GM12878 (cell line): ENCODE results near the gene CNKSR3. TPM values are rescaled to one million over a fixed set of nuclear protein-coding genes. Genes with fewer than 3 reads are reported as not detected.

Experiments used
- ATAC-seq: fragments of 200-7000 bp; cut with Tn5 transposase; 3 replicates; pipeline ENCODE4 v1.9.1; 2020; ENCODE audit warnings: mild to moderate bottlenecking, moderate library complexity
- BruUV-seq: library from RNA; stranded (reverse); fragments of 400-500 nt; replicated peaks from 2 replicates; lab custom pipeline; 2021; lab: Mats Ljungman, UMichigan
- CTCF ChIA-PET: fragments of 300-600 bp; sonication (Branson Sonifier 250); formaldehyde crosslinking; extraction: SDS; loops from one replicate; lab custom pipeline; 2021; ENCODE audit warnings: inconsistent platforms; lab: Yijun Ruan, JAX
- POLR2A ChIA-PET: fragments of 350-600 bp; formaldehyde crosslinking; extraction: SDS; loops from one replicate; lab custom pipeline; 2021; ENCODE audit warnings: inconsistent platforms; lab: Charles Lee
- RAD21 ChIA-PET: fragments of 300-600 bp; sonication (Branson Sonifier 250); formaldehyde crosslinking; loops from one replicate; lab custom pipeline; 2023; ENCODE audit warnings: antibody characterized with exemption; ENCODE audit not compliant: unreplicated experiment; lab: Charles Lee
- SMC1A ChIA-PET: fragments of 300-600 bp; sonication (Branson Sonifier 250); formaldehyde crosslinking; loops from one replicate; lab custom pipeline; 2023; ENCODE audit not compliant: unreplicated experiment, uncharacterized antibody; lab: Charles Lee
- DNase-seq: peaks from one replicate; pipeline ENCODE4 v3.0.0-alpha.2; 2011; ENCODE audit warnings: low read depth, low spot score
- FAIRE-seq: peaks from 3 replicates; lab custom pipeline; 2011; peaks lifted over from hg19 to GRCh38; lab: Jason Lieb, UNC
- H2AFZ ChIP-seq: 2 replicates; pipeline ENCODE4 v1.6.0; 2011; ENCODE audit warnings: low read depth, low read length, control low read depth; ENCODE audit not compliant: control insufficient read depth
- H3K27ac ChIP-seq: 2 replicates; pipeline ENCODE4 v1.5.1; 2011; ENCODE audit warnings: control low read depth; ENCODE audit not compliant: control insufficient read depth, insufficient read depth
- H3K27me3 ChIP-seq, 2 experiments: replicated peaks in 1 of 2; 2 replicates each; pipeline versions ENCODE4 v1.6.0 to v1.6.1; 2011; ENCODE audit warnings: low read length in 1 of 2; ENCODE audit not compliant: control insufficient read depth in 2 of 2, insufficient read depth in 2 of 2
- H3K36me3 ChIP-seq, 2 experiments: 2 replicates each; pipeline ENCODE4 v1.5.1; 2011; ENCODE audit warnings: low read length in 1 of 2; ENCODE audit not compliant: control insufficient read depth in 2 of 2, insufficient read depth in 2 of 2
- H3K4me1 ChIP-seq: 2 replicates; pipeline ENCODE4 v1.6.1; 2011; ENCODE audit warnings: mild to moderate bottlenecking, low read length, moderate library complexity, mixed read lengths; ENCODE audit not compliant: control insufficient read depth, insufficient read depth
- H3K4me2 ChIP-seq: 2 replicates; pipeline ENCODE4 v1.6.0; 2011; ENCODE audit warnings: control low read depth; ENCODE audit not compliant: control insufficient read depth, insufficient read depth
- H3K4me3 ChIP-seq: fragments of 200-600 bp; sonication (generic); 2 replicates; pipeline ENCODE4 v1.5.1; 2016
- H3K79me2 ChIP-seq: 2 replicates; pipeline ENCODE4 v1.6.0; 2011; ENCODE audit warnings: low read length; ENCODE audit not compliant: control insufficient read depth, insufficient read depth
- H3K9ac ChIP-seq: 2 replicates; pipeline ENCODE4 v1.8.0; 2011; ENCODE audit warnings: low read length, control low read depth, mixed read lengths; ENCODE audit not compliant: control insufficient read depth, insufficient read depth
- H3K9me3 ChIP-seq: replicated peaks from 3 replicates; pipeline ENCODE4 v1.5.1; 2011; ENCODE audit warnings: mild to moderate bottlenecking, low read length; ENCODE audit not compliant: control insufficient read depth, insufficient read depth
- H4K20me1 ChIP-seq: 2 replicates; pipeline ENCODE4 v1.6.0; 2011; ENCODE audit not compliant: control insufficient read depth, insufficient read depth
- ASH2L ChIP-seq: fragments of 300-600, 200-600 bp; sonication (generic); IDR thresholded peaks from 2 replicates; pipeline ENCODE4 v1.6.1; 2017; ENCODE audit warnings: low read depth, mild to moderate bottlenecking, borderline replicate concordance
- CBX5 ChIP-seq: sonication (generic); IDR thresholded peaks from 2 replicates; pipeline ENCODE4 v1.6.1; 2016; ENCODE audit warnings: low read depth, moderate library complexity, mild to moderate bottlenecking, inconsistent platforms
- MTA3 ChIP-seq: IDR thresholded peaks from 2 replicates; pipeline ENCODE4 v1.6.1; 2012; ENCODE audit warnings: low read length, inconsistent platforms, borderline replicate concordance
- MYB ChIP-seq: fragments of 150-350 bp; IDR thresholded peaks from 2 replicates; pipeline ENCODE4 v1.6.1; 2014; ENCODE audit warnings: mild to moderate bottlenecking, low read depth, low read length, borderline replicate concordance
- PAX8 ChIP-seq: fragments of 450-650 bp; IDR thresholded peaks from 2 replicates; pipeline ENCODE4 v1.6.1; 2017; ENCODE audit warnings: mild to moderate bottlenecking, moderate library complexity
- PML ChIP-seq: IDR thresholded peaks from 2 replicates; pipeline ENCODE4 v1.6.1; 2012; ENCODE audit warnings: low read length, inconsistent platforms
- POLR2AphosphoS5 ChIP-seq: IDR thresholded peaks from 2 replicates; pipeline ENCODE4 v1.6.1; 2011; ENCODE audit warnings: mild to moderate bottlenecking, low read length, inconsistent platforms
- ZNF217 ChIP-seq: fragments of 450-650 bp; IDR thresholded peaks from 2 replicates; pipeline ENCODE4 v1.6.1; 2017; ENCODE audit warnings: antibody characterized with exemption, mild to moderate bottlenecking
- ZSCAN29 ChIP-seq: fragments of 450-650 bp; IDR thresholded peaks from 2 replicates; pipeline ENCODE4 v1.6.1; 2017; ENCODE audit warnings: mild to moderate bottlenecking, moderate library complexity
- WGBS: methylation state at CpG from one replicate; pipeline ENCODE4 v1.1.6; 2016; ENCODE audit warnings: low lambda C conversion rate; ENCODE audit not compliant: insufficient replicate concordance, insufficient coverage; ENCODE audit errors: missing lambda C conversion rate; 5-methylcytosine and 5-hydroxymethylcytosine counted together
- in situ Hi-C: fragments of 300-500 bp; cut with MboI; formaldehyde crosslinking; loops from 9 replicates; pipeline ENCODE4 v1.14.3; 2018; ENCODE audit warnings: mixed read lengths
- intact Hi-C: fragments of 100-400 bp; cut with micrococcal nuclease; formaldehyde crosslinking; loops from one replicate; pipeline ENCODE4 v1.14.2; 2022; ENCODE audit not compliant: unreplicated experiment
- polyA plus RNA-seq, 11 experiments: library from polyadenylated mRNA; depleted of rRNA in 4 of 11; unstranded in 6 of 11; stranded (reverse) in 5 of 11; fragments of >200 nt; fragmentation: Nextera tagmentation in 4 of 11; fragmentation: Illumina TruSeq in 1 of 11; extraction: Ambion mirVana in 4 of 11; extraction: Trizol in 1 of 11; gene quantifications; 1 replicate in 1 of 11; 2 replicates in 10 of 11; pipeline versions ENCODE4 v1.2.1 to v1.2.3, GENCODE V29; 2011 to 2016; ENCODE audit warnings: inconsistent platforms in 2 of 11, missing spikeins in 2 of 11, low read depth in 1 of 11
- total RNA-seq, 4 experiments: library from RNA; depleted of rRNA in 3 of 4; stranded (reverse); fragments of >200 nt in 3 of 4; fragmentation: Illumina TruSeq in 1 of 4; extraction: Trizol in 1 of 4; gene quantifications; 2 replicates each; pipeline versions ENCODE4 v1.2.1 to v1.2.3, GENCODE V29; 2013 to 2021
- TF ChIP-seq, protein P1 (sequence below): IDR thresholded peaks from 2 replicates; pipeline ENCODE4 v1.6.1; 2012; ENCODE audit warnings: low read depth, low read length, improper control_type of control experiment
- TF ChIP-seq, protein P2 (sequence below): fragments of 450-650 bp; IDR thresholded peaks from 2 replicates; pipeline ENCODE4 v1.6.1; 2014; ENCODE audit warnings: mild to moderate bottlenecking
- TF ChIP-seq, protein P3 (sequence below): fragments of 450-650 bp; IDR thresholded peaks from 2 replicates; pipeline ENCODE4 v1.6.1; 2016; ENCODE audit warnings: mild to moderate bottlenecking, moderate library complexity, borderline replicate concordance
- TF ChIP-seq, protein P4 (sequence below), 3 experiments: IDR thresholded peaks in 2 of 3; conservative IDR thresholded peaks in 1 of 3; 2 replicates each; pipeline ENCODE4 v1.5.1; 2011; ENCODE audit warnings: low read depth in 3 of 3, low read length in 3 of 3, mild to moderate bottlenecking in 3 of 3, control low read depth in 2 of 3, moderate library complexity in 2 of 3, inconsistent platforms in 1 of 3, mixed read lengths in 1 of 3; ENCODE audit not compliant: control insufficient read depth in 2 of 3, insufficient read depth in 1 of 3; ENCODE audit errors: extremely low read depth in 1 of 3

Gene CNKSR3
- total and polyA plus RNA-seq, 10 of the 15 experiments (the other 5 are each of a cell fraction or from before 2014, with no cell fraction given) = under 0.01 to 0.48 (median 0.12) TPM; not detected in 2

DNA sequence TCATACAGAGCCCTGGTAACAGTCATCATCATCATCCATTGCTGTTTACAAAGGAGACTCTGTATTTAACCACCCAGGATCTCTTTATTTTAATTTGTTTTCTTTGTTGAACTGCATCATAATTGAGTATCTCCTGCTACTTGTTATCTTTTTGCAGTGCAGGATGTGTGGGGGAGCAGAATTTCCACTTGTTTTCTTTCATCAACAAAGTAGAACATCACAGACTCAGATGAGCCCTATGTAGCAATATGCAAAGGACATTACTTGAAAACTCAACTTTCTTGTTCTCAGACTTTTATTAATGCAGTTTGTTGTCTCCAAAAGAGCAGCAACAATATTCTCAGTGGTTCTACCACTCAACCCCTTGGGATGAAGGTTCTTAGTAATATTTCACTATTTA, 115.2 kb downstream of the CNKSR3 start (continued):
- no peak for TF ChIP-seq ZSCAN29
- TF ChIP-seq PML = no peak
- TF ChIP-seq, protein P1, sequence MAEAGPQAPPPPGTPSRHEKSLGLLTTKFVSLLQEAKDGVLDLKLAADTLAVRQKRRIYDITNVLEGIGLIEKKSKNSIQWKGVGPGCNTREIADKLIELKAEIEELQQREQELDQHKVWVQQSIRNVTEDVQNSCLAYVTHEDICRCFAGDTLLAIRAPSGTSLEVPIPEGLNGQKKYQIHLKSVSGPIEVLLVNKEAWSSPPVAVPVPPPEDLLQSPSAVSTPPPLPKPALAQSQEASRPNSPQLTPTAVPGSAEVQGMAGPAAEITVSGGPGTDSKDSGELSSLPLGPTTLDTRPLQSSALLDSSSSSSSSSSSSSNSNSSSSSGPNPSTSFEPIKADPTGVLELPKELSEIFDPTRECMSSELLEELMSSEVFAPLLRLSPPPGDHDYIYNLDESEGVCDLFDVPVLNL = no peak
- no peak for TF ChIP-seq POLR2AphosphoS5
- no peak for TF ChIP-seq CBX5
- TF ChIP-seq MYB = no peak
- no peak for TF ChIP-seq PAX8
- no peak for TF ChIP-seq ASH2L

DNA sequence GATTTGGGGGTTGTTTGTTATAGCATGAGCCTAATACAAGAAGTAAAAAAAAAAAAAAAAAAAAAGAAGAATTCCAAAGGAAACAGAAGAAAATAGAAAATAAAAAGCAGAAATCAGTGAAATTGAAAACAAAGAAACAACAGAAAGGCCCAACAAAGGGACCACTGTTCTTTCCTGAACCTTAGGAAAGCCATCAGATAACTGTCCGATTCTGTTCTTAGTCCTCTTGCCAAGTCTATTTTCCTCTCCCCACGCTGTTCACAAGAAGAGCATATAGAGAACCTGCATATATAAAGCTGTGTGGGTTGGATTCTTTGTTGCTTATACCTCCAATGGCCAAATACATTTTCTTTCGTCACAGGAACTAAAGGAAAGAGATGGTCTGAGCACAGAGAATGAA, 115.9 kb downstream of the CNKSR3 start:
- Histone ChIP-seq H3K9ac (no peak overlapping the region), H3K4me1 (no peaks in the 10 kb centered on the region), H3K79me2 (no peaks in the 10 kb centered on the region), H3K27me3 (peaks cover 0 to 2% of the 10 kb centered on the region in 2 experiments; a peak in 1 of 4 replicates), H3K36me3 (no peaks in the 10 kb centered on the region), H3K27ac (no peak overlapping the region), H2AFZ (no peak overlapping the region), H4K20me1 (no peaks in the 10 kb centered on the region), H3K9me3 (no peaks in the 10 kb centered on the region), H3K4me3 (no peak overlapping the region), H3K4me2 (no peak overlapping the region)
- in situ Hi-C loops = no loop called here
- ChIA-PET RAD21 (no interaction called here), POLR2A (no interaction called here), SMC1A (interaction anchor here (0.6 to 1.3 kb wide), 2 partner anchors 32 to 51 kb away, joined by 3 read pairs; no protein-coding TSS in a partner anchor), CTCF (no interaction called here)
- ATAC-seq (no peak), FAIRE-seq (no peak), DNase-seq (no peak)
- intact Hi-C loops = no loop called here
- WGBS = 16% methylated on average over 3 of the region's 3 CpGs
- BruUV-seq = no TSS peak
- TF ChIP-seq, protein P2, sequence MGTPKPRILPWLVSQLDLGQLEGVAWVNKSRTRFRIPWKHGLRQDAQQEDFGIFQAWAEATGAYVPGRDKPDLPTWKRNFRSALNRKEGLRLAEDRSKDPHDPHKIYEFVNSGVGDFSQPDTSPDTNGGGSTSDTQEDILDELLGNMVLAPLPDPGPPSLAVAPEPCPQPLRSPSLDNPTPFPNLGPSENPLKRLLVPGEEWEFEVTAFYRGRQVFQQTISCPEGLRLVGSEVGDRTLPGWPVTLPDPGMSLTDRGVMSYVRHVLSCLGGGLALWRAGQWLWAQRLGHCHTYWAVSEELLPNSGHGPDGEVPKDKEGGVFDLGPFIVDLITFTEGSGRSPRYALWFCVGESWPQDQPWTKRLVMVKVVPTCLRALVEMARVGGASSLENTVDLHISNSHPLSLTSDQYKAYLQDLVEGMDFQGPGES = no peak
- TF ChIP-seq ZNF217 = no peak
- TF ChIP-seq, protein P3, sequence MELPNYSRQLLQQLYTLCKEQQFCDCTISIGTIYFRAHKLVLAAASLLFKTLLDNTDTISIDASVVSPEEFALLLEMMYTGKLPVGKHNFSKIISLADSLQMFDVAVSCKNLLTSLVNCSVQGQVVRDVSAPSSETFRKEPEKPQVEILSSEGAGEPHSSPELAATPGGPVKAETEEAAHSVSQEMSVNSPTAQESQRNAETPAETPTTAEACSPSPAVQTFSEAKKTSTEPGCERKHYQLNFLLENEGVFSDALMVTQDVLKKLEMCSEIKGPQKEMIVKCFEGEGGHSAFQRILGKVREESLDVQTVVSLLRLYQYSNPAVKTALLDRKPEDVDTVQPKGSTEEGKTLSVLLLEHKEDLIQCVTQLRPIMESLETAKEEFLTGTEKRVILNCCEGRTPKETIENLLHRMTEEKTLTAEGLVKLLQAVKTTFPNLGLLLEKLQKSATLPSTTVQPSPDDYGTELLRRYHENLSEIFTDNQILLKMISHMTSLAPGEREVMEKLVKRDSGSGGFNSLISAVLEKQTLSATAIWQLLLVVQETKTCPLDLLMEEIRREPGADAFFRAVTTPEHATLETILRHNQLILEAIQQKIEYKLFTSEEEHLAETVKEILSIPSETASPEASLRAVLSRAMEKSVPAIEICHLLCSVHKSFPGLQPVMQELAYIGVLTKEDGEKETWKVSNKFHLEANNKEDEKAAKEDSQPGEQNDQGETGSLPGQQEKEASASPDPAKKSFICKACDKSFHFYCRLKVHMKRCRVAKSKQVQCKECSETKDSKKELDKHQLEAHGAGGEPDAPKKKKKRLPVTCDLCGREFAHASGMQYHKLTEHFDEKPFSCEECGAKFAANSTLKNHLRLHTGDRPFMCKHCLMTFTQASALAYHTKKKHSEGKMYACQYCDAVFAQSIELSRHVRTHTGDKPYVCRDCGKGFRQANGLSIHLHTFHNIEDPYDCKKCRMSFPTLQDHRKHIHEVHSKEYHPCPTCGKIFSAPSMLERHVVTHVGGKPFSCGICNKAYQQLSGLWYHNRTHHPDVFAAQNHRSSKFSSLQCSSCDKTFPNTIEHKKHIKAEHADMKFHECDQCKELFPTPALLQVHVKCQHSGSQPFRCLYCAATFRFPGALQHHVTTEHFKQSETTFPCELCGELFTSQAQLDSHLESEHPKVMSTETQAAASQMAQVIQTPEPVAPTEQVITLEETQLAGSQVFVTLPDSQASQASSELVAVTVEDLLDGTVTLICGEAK = no peak
- TF ChIP-seq MTA3 = no peak
- TF ChIP-seq, protein P4, sequence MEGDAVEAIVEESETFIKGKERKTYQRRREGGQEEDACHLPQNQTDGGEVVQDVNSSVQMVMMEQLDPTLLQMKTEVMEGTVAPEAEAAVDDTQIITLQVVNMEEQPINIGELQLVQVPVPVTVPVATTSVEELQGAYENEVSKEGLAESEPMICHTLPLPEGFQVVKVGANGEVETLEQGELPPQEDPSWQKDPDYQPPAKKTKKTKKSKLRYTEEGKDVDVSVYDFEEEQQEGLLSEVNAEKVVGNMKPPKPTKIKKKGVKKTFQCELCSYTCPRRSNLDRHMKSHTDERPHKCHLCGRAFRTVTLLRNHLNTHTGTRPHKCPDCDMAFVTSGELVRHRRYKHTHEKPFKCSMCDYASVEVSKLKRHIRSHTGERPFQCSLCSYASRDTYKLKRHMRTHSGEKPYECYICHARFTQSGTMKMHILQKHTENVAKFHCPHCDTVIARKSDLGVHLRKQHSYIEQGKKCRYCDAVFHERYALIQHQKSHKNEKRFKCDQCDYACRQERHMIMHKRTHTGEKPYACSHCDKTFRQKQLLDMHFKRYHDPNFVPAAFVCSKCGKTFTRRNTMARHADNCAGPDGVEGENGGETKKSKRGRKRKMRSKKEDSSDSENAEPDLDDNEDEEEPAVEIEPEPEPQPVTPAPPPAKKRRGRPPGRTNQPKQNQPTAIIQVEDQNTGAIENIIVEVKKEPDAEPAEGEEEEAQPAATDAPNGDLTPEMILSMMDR (IDR thresholded peaks at IDR 0.05 in 2 of 3, conservative IDR thresholded peaks at IDR 0.05 in 1 of 3; ENCODE audit: control insufficient read depth in 2 of 3, extremely low read depth in 1 of 3, insufficient read depth in 1 of 3, low read depth in 3 of 3, low read length in 3 of 3) = no peak
